SK-N-SH (cell line): Measurements from ENCODE around the gene MTNR1A. TPM values are rescaled to one million over a fixed set of nuclear protein-coding genes. Genes with fewer than 3 reads are reported as not detected.
A peak's percentile ranks its signal among the peaks of the same experiment; 100 is the strongest.

Experiments
- CTCF ChIA-PET: fragments of 300-600, 350-600 bp; formaldehyde crosslinking; extraction: SDS; loops from one replicate; lab custom pipeline; 2021; lab: Yijun Ruan, JAX
- POLR2A ChIA-PET: fragments of 350-600 bp; sonication (Branson Sonifier 250); formaldehyde crosslinking; extraction: SDS; loops from one replicate; lab custom pipeline; 2020; ENCODE audit warnings: antibody characterized with exemption, inconsistent platforms; lab: Yijun Ruan, JAX
- DNase-seq: peaks from one replicate; pipeline ENCODE4 v3.0.0; 2012
- H2AFZ ChIP-seq: fragments of 200-600 bp; sonication (generic); 2 replicates; pipeline ENCODE4 v1.8.1; 2016; ENCODE audit warnings: antibody characterized with exemption, mild to moderate bottlenecking, low read depth
- H3F3A ChIP-seq: fragments of 200-600 bp; sonication (generic); replicated peaks from 2 replicates; pipeline ENCODE3; 2016; ENCODE audit warnings: antibody characterized with exemption, mild to moderate bottlenecking; ENCODE audit not compliant: insufficient read depth
- H3K27ac ChIP-seq, 2 experiments: fragments of 200-500 bp in 1 of 2; fragments of 200-600 bp in 1 of 2; sonication (Bioruptor generic) in 1 of 2; sonication (generic), shearing (Covaris generic) in 1 of 2; 2 replicates each; pipeline versions ENCODE4 v1.5.1 to v1.6.1; 2014 to 2016; ENCODE audit warnings: low read depth in 2 of 2, inconsistent platforms in 1 of 2, low read length in 1 of 2, mild to moderate bottlenecking in 1 of 2, mixed read lengths in 1 of 2
- H3K27me3 ChIP-seq: fragments of 200-600 bp; sonication (generic), shearing (Covaris generic); 2 replicates; pipeline ENCODE4 v1.6.1; 2016; ENCODE audit warnings: mixed run types; ENCODE audit not compliant: insufficient read depth
- H3K36me3 ChIP-seq, 2 experiments: fragments of 200-500 bp in 1 of 2; fragments of 200-600 bp in 1 of 2; sonication (Bioruptor generic) in 1 of 2; sonication (generic) in 1 of 2; replicated peaks in 1 of 2; 2 replicates each; pipeline versions ENCODE3 to v1.5.1; 2014 to 2016; ENCODE audit warnings: low read length in 1 of 2, mild to moderate bottlenecking in 1 of 2; ENCODE audit not compliant: insufficient read depth in 2 of 2, control insufficient read depth in 1 of 2
- H3K4me1 ChIP-seq, 2 experiments: fragments of 200-500 bp in 1 of 2; fragments of 200-600 bp in 1 of 2; sonication (Bioruptor generic) in 1 of 2; sonication (generic), shearing (Covaris generic) in 1 of 2; 2 replicates each; pipeline versions ENCODE4 v1.5.1 to v1.6.1; 2014 to 2016; ENCODE audit warnings: low read depth in 1 of 2, low read length in 1 of 2, mixed run types in 1 of 2; ENCODE audit not compliant: insufficient read depth in 2 of 2, control insufficient read depth in 1 of 2
- H3K4me2 ChIP-seq: fragments of 200-600 bp; sonication (generic), shearing (Covaris generic); 2 replicates; pipeline ENCODE4 v1.6.1; 2017; ENCODE audit warnings: mixed run types
- H3K4me3 ChIP-seq, 2 experiments: fragments of 200-500 bp in 1 of 2; fragments of 200-600 bp in 1 of 2; sonication (Bioruptor generic) in 1 of 2; sonication (generic), shearing (Covaris generic) in 1 of 2; 2 replicates each; pipeline versions ENCODE4 v1.5.1 to v1.8.1; 2014 to 2016; ENCODE audit warnings: low read depth in 2 of 2, inconsistent platforms in 1 of 2, low read length in 1 of 2, mild to moderate bottlenecking in 1 of 2, mixed read lengths in 1 of 2, moderate library complexity in 1 of 2
- H3K79me2 ChIP-seq: fragments of 200-600 bp; sonication (generic); 2 replicates; pipeline ENCODE4 v1.8.1; 2017; ENCODE audit warnings: mild to moderate bottlenecking; ENCODE audit not compliant: insufficient read depth
- H3K9ac ChIP-seq: fragments of 200-600 bp; sonication (generic); 2 replicates; pipeline ENCODE4 v1.6.1; 2017; ENCODE audit warnings: mixed run types
- H3K9me2 ChIP-seq: fragments of 200-600 bp; sonication (generic); 2 replicates; pipeline ENCODE4 v1.6.1; 2017; ENCODE audit warnings: mixed run types
- H3K9me3 ChIP-seq: fragments of 200-600 bp; sonication (generic); 2 replicates; pipeline ENCODE4 v1.6.1; 2017; ENCODE audit warnings: mixed run types, mild to moderate bottlenecking, moderate library complexity
- H4K20me1 ChIP-seq: fragments of 200-600 bp; sonication (generic); 2 replicates; pipeline ENCODE4 v1.6.1; 2017; ENCODE audit warnings: mild to moderate bottlenecking, mixed run types; ENCODE audit not compliant: insufficient read depth
- CHD2 ChIP-seq: fragments of 150-350 bp; IDR thresholded peaks from 2 replicates; pipeline ENCODE4 v1.6.1; 2018; ENCODE audit warnings: low read length; ENCODE audit not compliant: partially characterized antibody
- EP300 ChIP-seq, 2 experiments: IDR thresholded peaks; 2 replicates each; pipeline versions ENCODE4 v1.4.0 to v1.6.1; 2012; ENCODE audit warnings: borderline replicate concordance in 1 of 2, low read depth in 1 of 2, low read length in 1 of 2
- EZH2phosphoT487 ChIP-seq: fragments of 200-600 bp; sonication (generic); IDR thresholded peaks from 2 replicates; pipeline ENCODE4 v1.6.1; 2017; ENCODE audit warnings: low read depth, mixed run types, mild to moderate bottlenecking, antibody characterized with exemption, moderate library complexity, borderline replicate concordance
- FOXM1 ChIP-seq: IDR thresholded peaks from 2 replicates; pipeline ENCODE4 v1.4.0; 2012; ENCODE audit warnings: low read depth, mild to moderate bottlenecking
- GABPA ChIP-seq: IDR thresholded peaks from 2 replicates; pipeline ENCODE4 v1.4.0; 2012; ENCODE audit warnings: low read depth, mild to moderate bottlenecking
- JUND ChIP-seq: IDR thresholded peaks from 2 replicates; pipeline ENCODE4 v1.4.0; 2012
- MEF2A ChIP-seq: IDR thresholded peaks from 2 replicates; pipeline ENCODE4 v1.4.0; 2012; ENCODE audit warnings: low read depth, borderline replicate concordance
- MXI1 ChIP-seq: IDR thresholded peaks from 2 replicates; pipeline ENCODE4 v1.6.1; 2012; ENCODE audit warnings: mild to moderate bottlenecking, low read depth, low read length, improper control_type of control experiment
- NFIC ChIP-seq: IDR thresholded peaks from 2 replicates; pipeline ENCODE4 v1.4.0; 2012; ENCODE audit warnings: borderline replicate concordance
- POLR2AphosphoS5 ChIP-seq: IDR thresholded peaks from 2 replicates; pipeline ENCODE4 v1.6.1; 2012; ENCODE audit warnings: low read depth, low read length
- RAD21 ChIP-seq: IDR thresholded peaks from 2 replicates; pipeline ENCODE4 v1.6.1; 2012; ENCODE audit warnings: mild to moderate bottlenecking, low read length
- RCOR1 ChIP-seq: fragments of 150-350 bp; IDR thresholded peaks from 2 replicates; pipeline ENCODE4 v1.6.1; 2017; ENCODE audit warnings: antibody characterized with exemption, low read length
- RFX5 ChIP-seq: IDR thresholded peaks from 2 replicates; pipeline ENCODE4 v1.6.1; 2012; ENCODE audit warnings: mild to moderate bottlenecking, improper control_type of control experiment, low read length
- TAF1 ChIP-seq: IDR thresholded peaks from 2 replicates; pipeline ENCODE4 v1.6.1; 2012; ENCODE audit warnings: low read depth, mild to moderate bottlenecking, low read length, moderate library complexity, borderline replicate concordance
- TCF12 ChIP-seq: IDR thresholded peaks from 2 replicates; pipeline ENCODE4 v1.4.0; 2012
- WGBS: methylation state at CpG from one replicate; pipeline ENCODE4 v1.1.6; 2017; ENCODE audit warnings: low lambda C conversion rate; 5-methylcytosine and 5-hydroxymethylcytosine counted together
- polyA plus RNA-seq, 3 experiments: library from polyadenylated mRNA; depleted of rRNA; stranded (reverse); fragments of >200 nt; gene quantifications; 2 replicates each; pipeline ENCODE4 v1.2.3, GENCODE V29; 2012
- TF ChIP-seq, protein P1 (sequence below): IDR thresholded peaks from 2 replicates; pipeline ENCODE4 v1.4.0; 2012; ENCODE audit warnings: low read depth, borderline replicate concordance
- TF ChIP-seq, protein P2 (sequence below): IDR thresholded peaks from 2 replicates; pipeline ENCODE4 v1.4.0; 2012; ENCODE audit warnings: low read depth, borderline replicate concordance
- TF ChIP-seq, protein P3 (sequence below): IDR thresholded peaks from 2 replicates; pipeline ENCODE4; 2012
- TF ChIP-seq, protein P4 (sequence below): IDR thresholded peaks from 2 replicates; pipeline ENCODE4 v1.4.0; 2012; ENCODE audit warnings: low read depth

Gene MTNR1A
- polyA plus RNA-seq, 1 of the 3 experiments (the other 2 are of a cell fraction), result not detected

DNA sequence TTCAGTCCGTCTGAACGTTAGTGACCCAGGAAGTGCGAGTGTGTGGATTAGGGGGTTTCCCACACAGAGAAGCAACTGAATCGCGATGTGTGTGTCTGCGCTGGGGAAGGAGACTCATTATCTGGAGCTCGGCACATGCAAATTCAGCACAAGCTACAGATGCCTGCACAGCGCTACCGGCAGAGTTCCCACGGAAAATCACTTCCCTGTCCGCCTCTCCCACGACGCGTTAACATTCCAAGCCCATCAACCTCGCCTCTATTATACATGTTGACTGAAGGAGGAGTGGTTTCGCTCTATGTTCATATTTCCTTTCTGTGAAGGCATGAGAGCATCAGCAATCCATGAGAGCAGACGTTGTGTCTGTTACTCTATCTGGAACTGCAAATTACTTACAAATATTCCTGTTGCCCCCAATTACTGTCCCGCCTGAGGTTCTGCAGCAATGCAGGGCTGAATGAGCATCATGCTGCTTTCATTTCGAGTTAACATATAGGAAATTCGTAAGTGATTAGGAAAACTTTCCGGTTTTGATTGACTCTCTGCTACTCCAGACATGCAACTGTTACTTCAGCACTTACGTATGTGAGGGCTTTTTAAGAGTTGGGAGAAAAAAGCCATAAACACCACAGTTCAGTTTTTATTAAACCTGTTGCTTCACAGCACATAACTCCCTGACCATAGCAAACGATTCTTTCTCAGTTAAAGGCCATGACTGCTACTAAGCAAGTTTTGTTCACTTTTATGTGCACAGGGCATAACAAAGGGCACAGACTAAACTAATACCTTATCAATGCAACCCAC lies 15.0 kb upstream of the MTNR1A start:
- WGBS, result 34% methylated on average over 23 of the region's 23 CpGs
- POLR2A ChIA-PET, result no interaction called here
- no peaks in the 10 kb centered on the region for H3K4me1 ChIP-seq
- peak overlapping the region in 1 of 2 experiments; percentile 35; a peak in 1 of 4 replicates for H3K4me3 ChIP-seq
- no peaks in the 10 kb centered on the region for H4K20me1 ChIP-seq
- peak overlapping the region; percentile 50; the same call in 1 of the 2 replicates for H3K4me2 ChIP-seq
- H3K36me3 ChIP-seq, result no peaks in the 10 kb centered on the region
- H3K9ac ChIP-seq, result no peak overlapping the region
- no peaks in the 10 kb centered on the region for H3K79me2 ChIP-seq
- H3K27me3 ChIP-seq, result no peaks in the 10 kb centered on the region; the same call in 1 of the 2 replicates
- H3F3A ChIP-seq, result no peaks in the 10 kb centered on the region
- TF ChIP-seq, protein P1, sequence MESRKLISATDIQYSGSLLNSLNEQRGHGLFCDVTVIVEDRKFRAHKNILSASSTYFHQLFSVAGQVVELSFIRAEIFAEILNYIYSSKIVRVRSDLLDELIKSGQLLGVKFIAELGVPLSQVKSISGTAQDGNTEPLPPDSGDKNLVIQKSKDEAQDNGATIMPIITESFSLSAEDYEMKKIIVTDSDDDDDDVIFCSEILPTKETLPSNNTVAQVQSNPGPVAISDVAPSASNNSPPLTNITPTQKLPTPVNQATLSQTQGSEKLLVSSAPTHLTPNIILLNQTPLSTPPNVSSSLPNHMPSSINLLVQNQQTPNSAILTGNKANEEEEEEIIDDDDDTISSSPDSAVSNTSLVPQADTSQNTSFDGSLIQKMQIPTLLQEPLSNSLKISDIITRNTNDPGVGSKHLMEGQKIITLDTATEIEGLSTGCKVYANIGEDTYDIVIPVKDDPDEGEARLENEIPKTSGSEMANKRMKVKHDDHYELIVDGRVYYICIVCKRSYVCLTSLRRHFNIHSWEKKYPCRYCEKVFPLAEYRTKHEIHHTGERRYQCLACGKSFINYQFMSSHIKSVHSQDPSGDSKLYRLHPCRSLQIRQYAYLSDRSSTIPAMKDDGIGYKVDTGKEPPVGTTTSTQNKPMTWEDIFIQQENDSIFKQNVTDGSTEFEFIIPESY, result no peak
- TF ChIP-seq MXI1 (no peak), CHD2 (no peak), MEF2A (no peak), POLR2AphosphoS5 (no peak), FOXM1 (no peak), TAF1 (no peak), RFX5 (no peak), EP300 (IDR thresholded peaks at IDR 0.05; ENCODE audit: borderline replicate concordance in 1 of 2, low read depth in 1 of 2, low read length in 1 of 2) (no peak), GABPA (no peak), TCF12 (no peak)
- TF ChIP-seq, protein P2, sequence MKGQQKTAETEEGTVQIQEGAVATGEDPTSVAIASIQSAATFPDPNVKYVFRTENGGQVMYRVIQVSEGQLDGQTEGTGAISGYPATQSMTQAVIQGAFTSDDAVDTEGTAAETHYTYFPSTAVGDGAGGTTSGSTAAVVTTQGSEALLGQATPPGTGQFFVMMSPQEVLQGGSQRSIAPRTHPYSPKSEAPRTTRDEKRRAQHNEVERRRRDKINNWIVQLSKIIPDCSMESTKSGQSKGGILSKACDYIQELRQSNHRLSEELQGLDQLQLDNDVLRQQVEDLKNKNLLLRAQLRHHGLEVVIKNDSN, result no peak
- H3K9me3 ChIP-seq, result no peaks in the 10 kb centered on the region
- CTCF ChIA-PET, result interaction anchor here (1.0 kb wide), 1 partner anchor 17 kb away, joined by 4 read pairs; no protein-coding TSS in a partner anchor
- H3K9me2 ChIP-seq, result no peaks in the 10 kb centered on the region
- DNase-seq, result no peak
- H2AFZ ChIP-seq, result no peak overlapping the region
- H3K27ac ChIP-seq, result no peak overlapping the region

DNA sequence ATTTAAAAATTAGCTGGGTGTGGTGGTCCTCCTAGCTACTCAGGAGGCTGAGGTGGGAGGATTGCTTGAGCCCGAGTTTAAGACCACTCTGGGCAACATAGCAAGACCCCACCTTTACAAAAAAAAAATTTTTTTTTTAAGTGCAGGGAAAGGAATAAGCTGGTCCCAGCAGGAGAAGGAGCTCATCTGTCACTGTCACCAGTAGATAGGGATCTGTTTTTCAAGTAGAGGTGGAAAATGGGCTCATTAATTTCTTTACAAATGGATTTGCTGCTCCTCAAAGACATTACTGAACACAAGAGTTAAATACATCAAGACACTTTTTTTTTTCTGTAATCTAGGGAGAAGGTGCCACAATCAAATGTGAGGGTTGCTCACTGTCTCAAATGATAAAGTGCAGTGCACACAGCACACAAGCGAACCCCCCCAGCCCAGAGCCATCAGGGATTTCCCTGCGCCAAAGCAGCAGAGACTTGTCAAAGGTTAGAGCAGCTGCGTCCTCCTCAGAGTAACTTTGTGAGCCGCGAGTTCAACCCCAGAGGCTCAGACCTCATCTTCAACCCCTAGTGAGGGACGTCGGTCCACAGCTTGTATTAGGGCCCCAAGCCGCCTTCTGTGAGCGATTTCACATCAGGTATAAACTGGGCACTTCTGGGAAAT lies 14.3 kb upstream of the MTNR1A start:
- Histone ChIP-seq H3F3A (no peaks in the 10 kb centered on the region), H3K4me2 (peak overlapping the region; percentile 50; the same call in 1 of the 2 replicates), H3K9ac (no peak overlapping the region), H4K20me1 (no peaks in the 10 kb centered on the region), H2AFZ (no peak overlapping the region), H3K36me3 (no peaks in the 10 kb centered on the region), H3K9me2 (no peaks in the 10 kb centered on the region), H3K27me3 (no peaks in the 10 kb centered on the region; the same call in 1 of the 2 replicates), H3K27ac (no peak overlapping the region), H3K4me3 (peak overlapping the region in 1 of 2 experiments; percentile 35; a peak in 1 of 4 replicates), H3K4me1 (no peaks in the 10 kb centered on the region), H3K79me2 (no peaks in the 10 kb centered on the region), H3K9me3 (no peaks in the 10 kb centered on the region)
- POLR2A ChIA-PET, result no interaction called here
- WGBS, result 54% methylated on average over 7 of the region's 10 CpGs
- DNase-seq, result no peak
- CTCF ChIA-PET, result interaction anchor here (1.0 kb wide), 1 partner anchor 18 kb away, joined by 4 read pairs; no protein-coding TSS in a partner anchor
- no peak for TF ChIP-seq RCOR1
- TF ChIP-seq RAD21, result no peak
- TF ChIP-seq NFIC, result no peak
- no peak for TF ChIP-seq CHD2
- TF ChIP-seq, protein P1, result no peak
- TF ChIP-seq EZH2phosphoT487, result no peak
- no peak for TF ChIP-seq JUND
- TF ChIP-seq, protein P3, sequence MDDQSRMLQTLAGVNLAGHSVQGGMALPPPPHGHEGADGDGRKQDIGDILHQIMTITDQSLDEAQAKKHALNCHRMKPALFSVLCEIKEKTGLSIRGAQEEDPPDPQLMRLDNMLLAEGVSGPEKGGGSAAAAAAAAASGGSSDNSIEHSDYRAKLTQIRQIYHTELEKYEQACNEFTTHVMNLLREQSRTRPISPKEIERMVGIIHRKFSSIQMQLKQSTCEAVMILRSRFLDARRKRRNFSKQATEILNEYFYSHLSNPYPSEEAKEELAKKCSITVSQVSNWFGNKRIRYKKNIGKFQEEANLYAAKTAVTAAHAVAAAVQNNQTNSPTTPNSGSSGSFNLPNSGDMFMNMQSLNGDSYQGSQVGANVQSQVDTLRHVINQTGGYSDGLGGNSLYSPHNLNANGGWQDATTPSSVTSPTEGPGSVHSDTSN, result no peak
- TF ChIP-seq, protein P4, sequence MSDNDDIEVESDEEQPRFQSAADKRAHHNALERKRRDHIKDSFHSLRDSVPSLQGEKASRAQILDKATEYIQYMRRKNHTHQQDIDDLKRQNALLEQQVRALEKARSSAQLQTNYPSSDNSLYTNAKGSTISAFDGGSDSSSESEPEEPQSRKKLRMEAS, result no peak
- no peak for TF ChIP-seq TAF1
